Activated CD8-positive, alpha-beta T cell treated with anti-CD3 and anti-CD28 coated beads for 36 hours (primary cell): ENCODE results near the gene FYTTD1. TPM values are rescaled to one million over a fixed set of nuclear protein-coding genes. Genes with fewer than 3 reads are reported as not detected.

ENCODE experiments used
- ATAC-seq: fragments of 200-7000 bp; cut with Tn5 transposase; one replicate; pipeline ENCODE4 v1.10.0; 2021; ENCODE audit warnings: mild to moderate bottlenecking, moderate library complexity
- CTCF ChIA-PET: fragments of 350-600 bp; sonication (Branson Sonifier 250); formaldehyde crosslinking; loops from one replicate; lab custom pipeline; 2021; ENCODE audit warnings: antibody characterized with exemption; lab: Charles Lee
- POLR2A ChIA-PET: fragments of 350-600 bp; sonication (Branson Sonifier 250); formaldehyde crosslinking; loops from one replicate; lab custom pipeline; 2021; ENCODE audit warnings: antibody characterized with exemption; lab: Charles Lee
- DNase-seq: peaks from one replicate; pipeline ENCODE4 v3.0.0-alpha.2; 2020
- H3K27ac Mint-ChIP-seq: one replicate; pipeline ENCODE4 v1.8.0; 2021; ENCODE audit warnings: mild to moderate bottlenecking, mixed read lengths
- H3K27me3 Mint-ChIP-seq: one replicate; pipeline ENCODE4 v1.8.0; 2021; ENCODE audit warnings: mixed read lengths
- H3K36me3 Mint-ChIP-seq: one replicate; pipeline ENCODE4 v1.8.0; 2021; ENCODE audit warnings: low read depth, mixed read lengths
- H3K4me1 Mint-ChIP-seq: one replicate; pipeline ENCODE4 v1.8.0; 2021; ENCODE audit warnings: low read depth, mixed read lengths
- H3K4me3 Mint-ChIP-seq: one replicate; pipeline ENCODE4 v1.8.0; 2021; ENCODE audit warnings: mild to moderate bottlenecking, moderate library complexity, mixed read lengths
- H3K9me3 Mint-ChIP-seq: one replicate; pipeline ENCODE4 v1.8.0; 2021; ENCODE audit warnings: mixed read lengths
- CTCF ChIP-seq: fragments of 200-600 bp; IDR thresholded peaks from one replicate; pipeline ENCODE4 v1.8.0; 2022; ENCODE audit warnings: antibody characterized with exemption, mild to moderate bottlenecking
- intact Hi-C: fragments of 100-400 bp; cut with micrococcal nuclease; formaldehyde crosslinking; loops from one replicate; pipeline ENCODE4 v1.10.0; 2022
- total RNA-seq, 2 experiments: library from RNA; stranded (reverse); gene quantifications; one replicate each; pipeline ENCODE4 v1.2.3, GENCODE V29; 2021

Gene FYTTD1
- total RNA-seq, 2 experiments from 2014 or later: 25.4 to 27.0 TPM

GRCh38 chr3:197833930-197834715, 84.4 kb downstream of the FYTTD1 start:
- intact Hi-C loops: no loop called here
- H3K4me3 Mint-ChIP-seq: no peak overlapping the region
- CTCF ChIA-PET: no interaction called here
- ATAC-seq (no peak), DNase-seq (no peak)
- H3K27ac Mint-ChIP-seq: no peak overlapping the region
- no peaks in the 10 kb centered on the region for H3K4me1 Mint-ChIP-seq
- no peaks in the 10 kb centered on the region for H3K9me3 Mint-ChIP-seq
- POLR2A ChIA-PET: no interaction called here
- H3K36me3 Mint-ChIP-seq: peaks cover 26% of the 10 kb centered on the region
- H3K27me3 Mint-ChIP-seq: no peaks in the 10 kb centered on the region
- TF ChIP-seq CTCF: no peak

- intact Hi-C loops: no loop called here
- H3K27me3 Mint-ChIP-seq: no peaks in the 10 kb centered on the region
Observed at GRCh38 chr3:197835509-197835908, 85.8 kb downstream of the FYTTD1 start.

GRCh38 chr3:197836244-197836643, 86.6 kb downstream of the FYTTD1 start:
- ChIA-PET POLR2A (no interaction called here), CTCF (no interaction called here)
- H3K27ac Mint-ChIP-seq: no peak overlapping the region
- H3K9me3 Mint-ChIP-seq: no peaks in the 10 kb centered on the region
- no peaks in the 10 kb centered on the region for H3K4me1 Mint-ChIP-seq
- H3K4me3 Mint-ChIP-seq: no peak overlapping the region
- ATAC-seq: no peak
- TF ChIP-seq CTCF: no peak
- DNase-seq: no peak
- peaks cover 21% of the 10 kb centered on the region for H3K36me3 Mint-ChIP-seq
- intact Hi-C loops: no loop called here
- no peaks in the 10 kb centered on the region for H3K27me3 Mint-ChIP-seq

More at GRCh38 chr3:197835509-197835908, 85.8 kb downstream of the FYTTD1 start:
- ChIA-PET POLR2A (no interaction called here), CTCF (no interaction called here)
- no peak for DNase-seq
- Mint-ChIP-seq H3K4me1 (no peaks in the 10 kb centered on the region), H3K36me3 (peaks cover 26% of the 10 kb centered on the region), H3K27ac (no peak overlapping the region), H3K4me3 (no peak overlapping the region), H3K9me3 (no peaks in the 10 kb centered on the region)
- no peak for TF ChIP-seq CTCF
- no peak for ATAC-seq

Other genes with a start within 250 kb of the FYTTD1 start
- 100 to 1,000 TPM; 118 to 126 TPM for gene BDH1, start 193.9 kb upstream of the FYTTD1 start, total RNA-seq
- gene RUBCN, start 13.0 kb upstream of the FYTTD1 start, total RNA-seq: 10 to 100 TPM; 27.3 to 27.7 TPM
- gene LRCH3, start 41.4 kb downstream of the FYTTD1 start, total RNA-seq: 10 to 100 TPM; 43.8 to 53.5 TPM
- gene RPL35A, start 200.3 kb downstream of the FYTTD1 start, total RNA-seq: 1,000 to 10,000 TPM; 1,685 to 1,707 TPM
- gene LMLN, start 210.3 kb downstream of the FYTTD1 start, total RNA-seq: 10 to 100 TPM in 1 of 2 experiments, 1 to 10 TPM in 1; 6.3 to 10.4 TPM